HG03439 (cell line): ENCODE measurements around the gene RCCD1.
"Not testable (repeated sequence)": the region's sequence is repeated elsewhere in the genome, so short reads cannot be mapped to it uniquely, and the experiment has no call there.

Experiments
- ATAC-seq: cut with Tn5 transposase; IDR thresholded peaks from one replicate; pipeline ENCODE4 v1.9.1; 2021; ENCODE audit warnings: mild to moderate bottlenecking, moderate library complexity; ENCODE audit not compliant: unreplicated experiment

Gene RCCD1

GRCh38 chr15:90954712-90955623, at the start of gene RCCD1:
TSS of gene RCCD1 (plus strand) at chr15:90954884. CDS start at chr15:90956735, 1,851 bp downstream.
- peak; percentile 88 for ATAC-seq

- no peak for ATAC-seq
Measured at GRCh38 chr15:90905306-90906180, 49.1 kb upstream of the RCCD1 start.

- ATAC-seq, result no peak
Measured at GRCh38 chr15:90906181-90906849, 48.4 kb upstream of the RCCD1 start.

GRCh38 chr15:90907051-90907660, 47.5 kb upstream of the RCCD1 start:
- no peak for ATAC-seq

- no peak for ATAC-seq
Measured at GRCh38 chr15:90907838-90908507, 46.7 kb upstream of the RCCD1 start.

GRCh38 chr15:90909449-90909848, 45.2 kb upstream of the RCCD1 start:
- not testable (repeated sequence) for ATAC-seq

- no peak for ATAC-seq
Measured at GRCh38 chr15:90909976-90910375, 44.7 kb upstream of the RCCD1 start.

GRCh38 chr15:90910441-90911301, 44.0 kb upstream of the RCCD1 start:
- no peak for ATAC-seq

GRCh38 chr15:90911302-90911623, 43.4 kb upstream of the RCCD1 start:
- no peak for ATAC-seq

- no peak for ATAC-seq
Measured at GRCh38 chr15:90911906-90912769, 42.5 kb upstream of the RCCD1 start.

GRCh38 chr15:90912770-90913075, 42.0 kb upstream of the RCCD1 start:
- ATAC-seq, result no peak

- ATAC-seq, result no peak
Measured at GRCh38 chr15:90913398-90913944, 41.2 kb upstream of the RCCD1 start.

- no peak for ATAC-seq
Measured at GRCh38 chr15:90914305-90915080, 40.2 kb upstream of the RCCD1 start.

- no peak for ATAC-seq
Measured at GRCh38 chr15:90915216-90915807, 39.4 kb upstream of the RCCD1 start.

- ATAC-seq, result no peak
Measured at GRCh38 chr15:90915808-90916440, 38.8 kb upstream of the RCCD1 start.

GRCh38 chr15:90916461-90916860, 38.2 kb upstream of the RCCD1 start:
- no peak for ATAC-seq

GRCh38 chr15:90917569-90917968, 37.1 kb upstream of the RCCD1 start:
- no peak for ATAC-seq
